Activated CD4-positive, alpha-beta memory T cell treated with anti-CD3 and anti-CD28 coated beads, Interleukin-2, amount 10 ng/mL, durations not matched to agents 7 days and 5 days (primary cell): ENCODE data around the gene RNF208. TPM values are rescaled to one million over a fixed set of nuclear protein-coding genes. Genes with fewer than 3 reads are reported as not detected.
"Not testable (repeated sequence)": the region's sequence is repeated elsewhere in the genome, so short reads cannot be mapped to it uniquely, and the experiment has no call there.

Experiments used
- CTCF ChIA-PET: fragments of 350-600 bp; sonication (Branson Sonifier 250); formaldehyde crosslinking; loops from one replicate; lab custom pipeline; 2021; ENCODE audit warnings: antibody characterized with exemption, inconsistent platforms; lab: Charles Lee
- POLR2A ChIA-PET: fragments of 350-600 bp; sonication (Branson Sonifier 250); formaldehyde crosslinking; loops from one replicate; lab custom pipeline; 2021; ENCODE audit warnings: antibody characterized with exemption; lab: Charles Lee
- DNase-seq: peaks from one replicate; pipeline ENCODE4 v3.0.0-alpha.2; 2020
- H3K27ac Mint-ChIP-seq: one replicate; pipeline ENCODE4 v1.8.0; 2021; ENCODE audit warnings: mild to moderate bottlenecking, mixed read lengths
- H3K27me3 Mint-ChIP-seq: one replicate; pipeline ENCODE4 v1.8.0; 2021; ENCODE audit warnings: mixed read lengths
- H3K36me3 Mint-ChIP-seq: one replicate; pipeline ENCODE4 v1.8.0; 2021; ENCODE audit warnings: low read depth, mixed read lengths
- H3K4me1 Mint-ChIP-seq: one replicate; pipeline ENCODE4 v1.8.0; 2021; ENCODE audit warnings: mixed read lengths
- H3K4me3 Mint-ChIP-seq: one replicate; pipeline ENCODE4 v1.8.0; 2021; ENCODE audit warnings: mild to moderate bottlenecking, mixed read lengths
- H3K9me3 Mint-ChIP-seq: one replicate; pipeline ENCODE4 v1.8.0; 2021; ENCODE audit warnings: mixed read lengths
- total RNA-seq, 2 experiments: library from RNA; stranded (reverse); gene quantifications; one replicate each; pipeline ENCODE4 v1.2.3, GENCODE V29; 2021

Gene RNF208
- total RNA-seq, 2 experiments from 2014 or later: 2.2 to 2.5 TPM

DNA sequence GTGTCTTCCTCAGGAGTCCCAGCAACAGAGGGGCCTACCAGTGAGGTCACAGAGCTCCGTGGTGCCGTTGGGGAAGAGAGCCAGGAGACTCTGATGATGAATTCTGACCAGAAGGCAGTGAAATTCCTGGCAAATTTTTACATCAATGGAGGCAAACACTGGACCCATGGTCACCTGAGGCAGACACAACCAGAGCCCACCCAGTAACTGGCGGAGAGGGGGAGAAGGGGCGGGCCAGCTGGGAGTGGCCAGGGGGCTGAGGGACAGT lies 29.1 kb upstream of the RNF208 start, which contains the start of gene STPG3:
TSS of gene STPG3 (plus strand) at position 93 of the 268 bp plus-strand sequence. CDS start at position 94, 1 bp downstream.
- Mint-ChIP-seq H3K4me3 (no peak within 1 kb of the TSS), H3K36me3 (peaks cover 6% of the 10 kb centered on the region), H3K27me3 (peaks cover 3% of the 10 kb centered on the region), H3K9me3 (no peaks in the 10 kb centered on the region), H3K27ac (no peak within 1 kb of the TSS), H3K4me1 (peaks cover 8% of the 10 kb centered on the region)
- ChIA-PET POLR2A (interaction anchor here (12.2 kb wide), 1 partner anchor 10 kb away, joined by 251 read pairs; the partner anchor contains the start of gene TUBB4B), CTCF (no interaction called here)
- DNase-seq: no peak

DNA sequence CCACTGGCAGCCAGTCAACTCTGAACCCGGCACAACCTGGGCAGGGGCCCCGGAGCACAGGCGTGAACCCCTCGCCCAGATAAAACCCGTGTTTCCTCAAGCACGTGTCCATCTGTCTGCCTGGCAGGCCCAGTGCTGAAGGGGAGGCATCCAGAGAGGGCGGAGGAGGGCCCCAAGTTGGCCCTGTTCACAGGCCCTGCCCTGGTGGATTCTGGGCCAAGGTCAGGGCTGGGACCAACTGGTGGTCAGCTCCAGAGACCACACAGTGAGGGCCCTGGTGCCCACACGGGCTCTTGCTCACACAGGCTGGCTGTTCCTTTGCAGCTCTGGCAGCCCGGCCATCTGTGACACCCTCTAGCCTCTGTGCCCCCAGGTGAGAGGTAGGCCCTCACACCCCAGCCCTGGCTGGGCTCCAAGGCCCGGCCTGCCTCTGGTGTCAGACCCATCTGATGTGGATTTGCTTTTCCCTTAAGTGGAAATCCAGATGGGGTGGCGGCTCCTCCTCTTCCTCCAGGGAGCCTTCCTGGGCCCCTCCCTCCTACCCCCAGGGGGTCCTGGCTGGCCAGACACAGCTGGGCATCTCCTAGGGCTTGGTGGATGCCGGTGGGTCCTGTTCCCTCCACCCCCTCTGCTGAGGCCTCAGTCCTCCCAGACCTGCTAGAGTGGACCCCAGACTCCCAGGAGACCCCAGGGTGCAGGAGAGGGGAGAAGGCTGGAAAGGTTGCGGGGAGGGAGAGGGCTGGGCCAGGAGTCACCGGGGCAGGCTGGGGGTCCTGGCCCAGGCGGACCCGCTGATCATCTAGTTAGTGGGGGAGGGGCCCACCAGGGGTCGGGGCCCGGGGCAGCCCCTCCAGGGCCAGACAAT lies 28.5 kb upstream of the RNF208 start:
- no peak overlapping the region for H3K27ac Mint-ChIP-seq
- DNase-seq: no peak
- peaks cover 5% of the 10 kb centered on the region for H3K4me1 Mint-ChIP-seq
- H3K27me3 Mint-ChIP-seq: peaks cover 3% of the 10 kb centered on the region
- no peaks in the 10 kb centered on the region for H3K9me3 Mint-ChIP-seq
- CTCF ChIA-PET: no interaction called here
- no peak overlapping the region for H3K4me3 Mint-ChIP-seq
- POLR2A ChIA-PET: interaction anchor here (12.2 kb wide), 1 partner anchor 10 kb away, joined by 251 read pairs; the partner anchor contains the start of gene TUBB4B
- H3K36me3 Mint-ChIP-seq: peaks cover under 1% of the 10 kb centered on the region

DNA sequence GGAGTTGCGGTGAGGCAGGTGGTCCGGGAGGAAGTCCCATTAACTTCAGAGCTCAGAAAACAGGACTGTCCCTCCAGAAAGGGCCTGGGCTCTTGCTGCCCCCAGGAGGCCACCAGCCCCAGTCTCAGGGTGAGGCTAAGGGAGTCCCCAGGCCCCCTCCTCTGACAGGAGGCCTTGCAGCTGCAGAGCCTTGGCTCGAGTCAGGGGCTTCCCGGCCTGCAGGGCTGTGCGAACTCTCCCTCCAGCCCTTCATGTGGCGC lies 25.8 kb upstream of the RNF208 start:
- POLR2A ChIA-PET: interaction anchor here (1.0 to 12.2 kb wide), 2 partner anchors 7 to 8 kb away, joined by 4 to 251 read pairs; partner anchors contain the start of gene TUBB4B
- H3K27ac Mint-ChIP-seq: no peak overlapping the region
- H3K36me3 Mint-ChIP-seq: peaks cover 15% of the 10 kb centered on the region
- peaks cover 14% of the 10 kb centered on the region for H3K4me1 Mint-ChIP-seq
- no peak for DNase-seq
- no peaks in the 10 kb centered on the region for H3K27me3 Mint-ChIP-seq
- CTCF ChIA-PET: no interaction called here
- no peak overlapping the region for H3K4me3 Mint-ChIP-seq
- no peaks in the 10 kb centered on the region for H3K9me3 Mint-ChIP-seq

DNA sequence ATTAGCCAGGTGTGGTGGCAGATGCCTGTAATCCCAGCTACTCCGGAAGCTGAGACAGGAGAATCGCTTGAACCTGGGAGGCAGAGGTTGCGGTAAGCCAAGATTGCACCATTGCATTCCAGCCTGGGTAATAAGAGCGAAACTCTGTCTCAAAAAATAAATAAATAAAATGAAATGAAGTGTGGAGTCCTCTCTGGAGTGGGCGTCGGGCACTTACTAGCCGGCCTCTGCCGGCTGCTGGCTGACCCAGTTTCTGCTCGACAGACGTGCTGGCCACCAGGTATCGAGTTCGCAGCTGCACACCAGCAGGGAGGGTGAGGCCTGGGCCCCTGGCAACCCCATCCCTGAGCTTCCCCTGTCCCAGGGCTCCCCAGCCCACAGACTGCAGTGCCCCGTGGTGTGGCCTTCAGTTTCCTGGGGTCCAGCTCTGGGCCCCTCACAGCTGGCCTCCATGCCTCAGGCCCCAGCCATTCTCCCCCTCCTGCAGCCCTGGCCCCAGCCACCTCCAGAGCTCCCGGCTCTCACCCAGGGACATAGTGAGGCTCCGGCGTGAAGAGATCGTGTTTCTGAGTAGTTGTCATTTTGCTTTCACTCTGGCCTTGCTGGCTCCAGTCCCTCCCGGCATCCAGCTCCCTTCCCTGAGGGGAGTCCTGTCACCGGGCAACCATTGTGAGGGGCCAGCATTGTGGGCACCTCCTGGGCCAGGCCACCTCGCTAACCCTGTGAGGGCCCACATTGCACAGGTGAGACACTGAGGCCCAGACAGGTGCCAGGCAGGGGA lies 25.3 kb upstream of the RNF208 start:
- DNase-seq: no peak
- Mint-ChIP-seq H3K9me3 (no peaks in the 10 kb centered on the region), H3K36me3 (peaks cover 20% of the 10 kb centered on the region), H3K4me3 (no peak overlapping the region), H3K27ac (no peak overlapping the region), H3K27me3 (no peaks in the 10 kb centered on the region), H3K4me1 (peaks cover 19% of the 10 kb centered on the region)
- POLR2A ChIA-PET: interaction anchor here (1.0 to 12.2 kb wide), 2 partner anchors 6 to 9 kb away, joined by 4 to 251 read pairs; partner anchors contain the start of gene TUBB4B
- CTCF ChIA-PET: no interaction called here

DNA sequence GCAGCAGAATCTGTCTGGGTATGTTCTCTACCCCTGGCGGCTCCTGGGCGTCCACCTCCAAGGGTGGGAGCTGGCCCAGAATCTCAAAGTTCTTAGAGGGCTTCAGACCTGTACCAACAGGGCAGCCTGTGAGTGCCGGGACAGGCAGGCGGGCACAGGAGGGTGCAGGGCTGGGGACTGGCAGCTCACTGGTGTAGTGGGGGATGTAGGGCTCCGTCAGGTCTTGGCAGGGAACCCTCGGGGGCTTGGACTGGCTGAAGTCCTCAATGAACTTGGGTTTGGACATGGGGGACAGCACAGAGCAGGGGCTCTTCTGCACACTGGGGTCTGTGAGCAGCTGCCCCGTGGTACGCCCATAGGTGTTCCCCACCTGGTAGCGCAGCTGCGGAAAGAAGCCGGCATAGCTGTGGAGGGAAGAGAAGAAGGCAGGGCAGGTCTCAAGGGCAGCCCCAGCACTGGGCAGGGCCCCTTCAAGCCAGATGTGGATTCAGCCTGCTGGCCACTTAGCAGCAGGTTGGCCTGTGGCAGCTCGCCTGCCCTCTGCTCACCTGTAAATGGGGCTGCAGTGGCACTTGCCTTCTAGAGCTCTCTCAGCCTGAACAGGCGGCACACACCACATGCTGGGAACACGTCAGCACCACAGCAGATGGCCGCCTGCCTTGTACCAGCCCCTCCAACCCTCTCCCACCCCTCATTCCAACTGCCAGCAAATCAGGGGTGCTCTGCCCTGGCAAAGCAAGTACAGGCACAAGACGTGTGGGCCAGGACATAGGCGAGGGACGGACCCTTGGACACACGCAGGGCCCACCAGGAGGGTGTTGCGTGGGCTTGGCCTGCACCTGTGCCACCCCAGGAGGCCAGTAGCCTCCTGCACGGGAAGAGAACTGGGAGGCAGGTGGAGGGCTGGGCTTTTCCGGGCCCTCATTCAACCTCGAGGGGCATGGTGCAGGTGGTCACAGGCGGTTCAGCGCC lies 23.7 kb upstream of the RNF208 start:
- no peak overlapping the region for H3K27ac Mint-ChIP-seq
- no peaks in the 10 kb centered on the region for H3K27me3 Mint-ChIP-seq
- H3K4me3 Mint-ChIP-seq: no peak overlapping the region
- no peaks in the 10 kb centered on the region for H3K9me3 Mint-ChIP-seq
- CTCF ChIA-PET: interaction anchor here (0.8 kb wide), 1 partner anchor 9 kb away, joined by 3 read pairs; no protein-coding TSS in a partner anchor
- H3K4me1 Mint-ChIP-seq: peaks cover 24% of the 10 kb centered on the region
- no peak for DNase-seq
- H3K36me3 Mint-ChIP-seq: peaks cover 30% of the 10 kb centered on the region
- POLR2A ChIA-PET: interaction anchor here (1.3 to 10.4 kb wide), 2 partner anchors 7 to 131 kb away, joined by 3 to 251 read pairs; partner anchors contain the start of genes DPP7, NELFB and STPG3

DNA sequence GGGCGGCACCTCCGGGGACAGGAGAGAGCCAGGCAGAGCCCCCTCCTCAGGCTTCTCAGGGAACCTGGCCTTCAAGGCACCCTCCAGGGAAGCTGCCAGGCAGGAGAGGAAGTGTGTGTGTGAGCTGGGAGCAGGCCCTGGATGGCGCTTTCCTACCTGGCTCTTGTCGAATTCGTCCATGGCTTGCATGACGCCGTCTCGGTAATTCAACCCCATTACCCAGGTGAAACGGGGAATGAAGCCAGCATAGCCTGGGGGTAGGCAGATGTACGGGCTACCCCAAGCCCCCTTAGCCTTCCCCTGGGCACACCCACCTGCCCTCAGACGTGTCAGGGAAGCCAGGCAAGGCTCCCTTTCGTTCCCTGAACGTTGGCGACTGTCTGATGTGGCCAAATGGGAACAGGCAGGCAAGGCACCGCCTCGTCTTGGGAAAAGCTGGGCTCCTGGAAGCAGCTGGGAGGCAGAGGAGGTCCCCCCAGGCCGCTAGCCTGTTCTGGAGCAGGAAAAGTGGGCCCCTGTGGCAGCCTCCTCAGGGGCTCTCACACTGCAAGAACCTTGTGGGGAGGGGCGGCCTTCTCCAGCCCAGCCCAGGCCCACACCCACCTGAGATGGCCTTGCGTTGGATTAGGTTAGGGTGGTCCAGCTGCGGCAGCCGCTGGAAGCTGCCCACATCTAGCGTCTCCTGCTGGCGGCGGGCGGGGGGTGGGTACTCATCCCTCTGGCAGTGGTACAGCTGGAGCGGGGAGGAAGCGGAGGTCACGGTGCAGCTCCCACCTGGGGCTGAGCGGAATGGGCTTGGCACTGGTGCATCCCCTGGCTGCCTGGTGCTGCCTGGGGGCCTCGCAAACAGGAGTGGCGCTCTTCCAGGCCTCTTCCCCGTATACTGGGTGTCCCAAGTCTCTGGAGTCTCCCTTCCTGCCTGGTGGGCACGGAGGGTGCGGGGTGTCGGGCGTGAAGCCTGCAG lies 22.7 kb upstream of the RNF208 start:
- ChIA-PET POLR2A (interaction anchor here (0.5 to 10.4 kb wide), 5 partner anchors 8 to 705 kb away, joined by 3 to 251 read pairs (median 4); partner anchors contain the start of genes NELFB and STPG3), CTCF (no interaction called here)
- Mint-ChIP-seq H3K36me3 (peaks cover 30% of the 10 kb centered on the region), H3K27ac (no peak overlapping the region), H3K27me3 (no peaks in the 10 kb centered on the region), H3K4me3 (no peak overlapping the region), H3K9me3 (no peaks in the 10 kb centered on the region), H3K4me1 (peaks cover 25% of the 10 kb centered on the region)
- DNase-seq: no peak

DNA sequence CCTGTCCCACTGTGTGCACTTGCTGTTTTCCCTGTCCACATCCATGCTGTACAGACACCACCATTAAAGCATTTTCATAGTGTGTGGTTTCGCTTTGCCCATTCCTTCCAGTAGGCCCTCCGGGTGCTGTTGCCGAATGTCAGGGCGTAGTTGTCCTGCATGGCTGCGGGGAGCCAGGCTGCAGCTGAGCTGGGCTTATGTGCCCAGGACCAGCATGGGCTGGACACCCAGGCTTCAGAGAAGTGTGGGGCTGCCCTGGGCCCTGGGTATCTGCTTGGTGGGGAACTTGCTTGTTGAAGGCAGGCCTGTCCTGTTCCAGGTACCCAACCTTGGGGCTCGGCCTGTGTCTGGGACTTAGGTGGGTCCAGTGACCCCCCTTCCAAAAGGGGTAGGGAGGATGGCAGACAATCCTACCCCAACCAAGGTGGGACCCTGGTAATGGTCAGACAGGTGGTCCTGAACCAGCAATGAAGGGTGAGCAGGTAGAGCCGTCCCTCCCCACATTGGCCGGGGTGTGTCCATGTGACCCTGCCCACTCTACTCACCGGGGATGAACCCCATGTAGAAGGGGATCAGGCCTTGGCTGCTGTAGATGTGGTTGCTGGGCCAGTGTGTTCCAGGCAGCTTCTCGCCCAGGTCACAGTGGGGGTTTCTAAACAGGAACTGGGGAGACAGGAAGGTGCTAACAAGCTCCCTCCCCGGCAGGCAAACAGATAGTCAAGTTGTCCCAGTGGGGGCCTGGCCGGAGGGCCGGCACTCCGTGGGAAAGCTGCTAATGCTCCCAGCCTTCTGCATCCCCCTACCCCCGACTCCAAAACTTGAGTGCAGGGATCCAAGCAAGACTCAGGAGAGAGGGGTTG lies 21.8 kb upstream of the RNF208 start:
- Mint-ChIP-seq H3K36me3 (peaks cover 30% of the 10 kb centered on the region), H3K27ac (no peak overlapping the region), H3K4me3 (peak overlapping the region; percentile 39), H3K27me3 (no peaks in the 10 kb centered on the region), H3K9me3 (no peaks in the 10 kb centered on the region), H3K4me1 (peaks cover 32% of the 10 kb centered on the region)
- ChIA-PET CTCF (no interaction called here), POLR2A (interaction anchor here (0.5 to 10.4 kb wide), 6 partner anchors 9 to 704 kb away, joined by 3 to 251 read pairs (median 4); partner anchors contain the start of genes DPP7, NELFB and STPG3)
- DNase-seq: no peak

DNA sequence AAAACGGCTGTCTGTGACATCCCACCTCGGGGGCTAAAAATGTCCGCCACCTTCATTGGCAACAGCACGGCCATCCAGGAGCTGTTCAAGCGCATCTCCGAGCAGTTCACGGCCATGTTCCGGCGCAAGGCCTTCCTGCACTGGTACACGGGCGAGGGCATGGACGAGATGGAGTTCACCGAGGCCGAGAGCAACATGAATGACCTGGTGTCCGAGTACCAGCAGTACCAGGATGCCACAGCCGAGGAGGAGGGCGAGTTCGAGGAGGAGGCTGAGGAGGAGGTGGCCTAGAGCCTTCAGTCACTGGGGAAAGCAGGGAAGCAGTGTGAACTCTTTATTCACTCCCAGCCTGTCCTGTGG lies 21.2 kb upstream of the RNF208 start:
- Mint-ChIP-seq H3K4me3 (peak overlapping the region; percentile 39), H3K36me3 (peaks cover 30% of the 10 kb centered on the region), H3K4me1 (peaks cover 38% of the 10 kb centered on the region)
- ChIA-PET POLR2A (interaction anchor here (1.1 to 10.4 kb wide), 7 partner anchors 10 to 129 kb away, joined by 3 to 251 read pairs (median 4); partner anchors contain the start of genes DPP7, NELFB and STPG3), CTCF (interaction anchor here (0.5 to 1.0 kb wide), 3 partner anchors 11 to 428 kb away, joined by 3 to 4 read pairs (median 3); no protein-coding TSS in a partner anchor)
- H3K27ac Mint-ChIP-seq, H3K9me3 Mint-ChIP-seq, DNase-seq, H3K27me3 Mint-ChIP-seq: not testable (repeated sequence)

DNA sequence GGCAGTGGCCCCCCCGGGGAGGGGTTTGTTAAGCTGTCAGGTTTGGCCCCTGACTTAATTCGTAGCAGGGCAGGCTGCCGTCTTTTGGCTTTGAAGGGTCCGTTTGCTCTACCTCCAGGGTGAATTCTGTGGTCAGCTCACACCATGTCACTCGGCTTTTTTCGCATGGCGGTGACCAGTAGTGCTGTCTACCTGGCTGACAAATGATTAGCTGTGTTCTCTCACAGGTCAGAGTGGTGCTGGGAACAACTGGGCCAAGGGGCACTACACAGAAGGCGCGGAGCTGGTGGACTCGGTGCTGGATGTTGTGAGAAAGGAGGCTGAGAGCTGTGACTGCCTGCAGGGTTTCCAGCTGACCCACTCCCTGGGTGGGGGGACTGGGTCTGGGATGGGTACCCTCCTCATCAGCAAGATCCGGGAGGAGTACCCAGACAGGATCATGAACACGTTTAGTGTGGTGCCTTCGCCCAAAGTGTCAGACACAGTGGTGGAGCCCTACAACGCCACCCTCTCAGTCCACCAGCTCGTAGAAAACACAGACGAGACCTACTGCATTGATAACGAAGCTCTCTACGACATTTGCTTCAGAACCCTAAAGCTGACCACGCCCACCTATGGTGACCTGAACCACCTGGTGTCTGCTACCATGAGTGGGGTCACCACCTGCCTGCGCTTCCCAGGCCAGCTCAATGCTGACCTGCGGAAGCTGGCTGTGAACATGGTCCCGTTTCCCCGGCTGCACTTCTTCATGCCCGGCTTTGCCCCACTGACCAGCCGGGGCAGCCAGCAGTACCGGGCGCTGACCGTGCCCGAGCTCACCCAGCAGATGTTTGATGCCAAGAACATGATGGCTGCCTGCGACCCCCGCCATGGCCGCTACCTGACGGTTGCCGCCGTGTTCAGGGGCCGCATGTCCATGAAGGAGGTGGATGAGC lies 20.5 kb upstream of the RNF208 start:
- POLR2A ChIA-PET: interaction anchor here (0.7 to 10.4 kb wide), 19 partner anchors 11 to 156 kb away, joined by 3 to 251 read pairs (median 3); partner anchors contain the start of genes CYSRT1, DPP7, MAN1B1 and NELFB
- Mint-ChIP-seq H3K27me3 (no peaks in the 10 kb centered on the region), H3K4me3 (peak overlapping the region; percentile 84), H3K9me3 (no peaks in the 10 kb centered on the region), H3K27ac (peak overlapping the region; percentile 72), H3K4me1 (peaks cover 42% of the 10 kb centered on the region), H3K36me3 (peaks cover 30% of the 10 kb centered on the region)
- no peak for DNase-seq
- CTCF ChIA-PET: interaction anchor here (0.5 to 1.0 kb wide), 4 partner anchors 12 to 429 kb away, joined by 3 to 4 read pairs (median 3); no protein-coding TSS in a partner anchor
